Astrocyte (in vitro differentiated cells and primary cell): ENCODE data around the gene KIAA0753. TPM values are rescaled to one million over a fixed set of nuclear protein-coding genes. Genes with fewer than 3 reads are reported as not detected.

Experiments
- DNase-seq: peaks from one replicate; pipeline ENCODE4 v3.0.0-alpha.2; 2010; ENCODE audit warnings: low read depth
- FAIRE-seq: peaks from 2 replicates; lab custom pipeline; 2011; peaks lifted over from hg19 to GRCh38; lab: Jason Lieb, UNC
- H2AFZ ChIP-seq: 2 replicates; pipeline ENCODE4 v1.6.0; 2012; ENCODE audit warnings: low read depth, low read length, inconsistent platforms
- H3K27ac ChIP-seq: 2 replicates; pipeline ENCODE4 v1.5.1; 2011; ENCODE audit warnings: low read depth, low read length, inconsistent platforms
- H3K27me3 ChIP-seq: 2 replicates; pipeline ENCODE4 v1.6.0; 2011; ENCODE audit warnings: low read length, inconsistent platforms; ENCODE audit not compliant: insufficient read depth
- H3K36me3 ChIP-seq: 2 replicates; pipeline ENCODE4 v1.5.1; 2011; ENCODE audit warnings: low read length, inconsistent platforms; ENCODE audit not compliant: insufficient read depth
- H3K4me1 ChIP-seq: 2 replicates; pipeline ENCODE4 v1.5.1; 2011; ENCODE audit warnings: low read length, inconsistent platforms; ENCODE audit not compliant: insufficient read depth
- H3K4me2 ChIP-seq: 2 replicates; pipeline ENCODE4 v1.6.0; 2012; ENCODE audit warnings: low read length, inconsistent platforms
- H3K4me3 ChIP-seq: 2 replicates; pipeline ENCODE4 v1.5.1; 2011; ENCODE audit warnings: low read depth, mild to moderate bottlenecking, low read length, inconsistent platforms; ENCODE audit not compliant: insufficient read depth
- H3K79me2 ChIP-seq: 2 replicates; pipeline ENCODE4 v1.6.0; 2012; ENCODE audit warnings: mild to moderate bottlenecking, low read length, inconsistent platforms; ENCODE audit not compliant: insufficient read depth
- H3K9ac ChIP-seq: 2 replicates; pipeline ENCODE4 v1.6.0; 2012; ENCODE audit warnings: mild to moderate bottlenecking, low read length, inconsistent platforms
- H3K9me3 ChIP-seq: 2 replicates; pipeline ENCODE4 v1.5.1; 2012; ENCODE audit warnings: low read depth, mild to moderate bottlenecking, low read length, inconsistent platforms; ENCODE audit not compliant: insufficient read depth
- H4K20me1 ChIP-seq: 2 replicates; pipeline ENCODE4 v1.6.0; 2012; ENCODE audit warnings: low read length, inconsistent platforms; ENCODE audit not compliant: insufficient read depth
- H3K27ac Mint-ChIP-seq: one replicate; pipeline ENCODE4 v1.8.0; 2021; ENCODE audit warnings: mild to moderate bottlenecking, mixed read lengths; ENCODE audit not compliant: unreplicated experiment
- H3K27me3 Mint-ChIP-seq: one replicate; pipeline ENCODE4 v1.8.0; 2021; ENCODE audit warnings: low read depth, mixed read lengths; ENCODE audit not compliant: unreplicated experiment
- H3K36me3 Mint-ChIP-seq: one replicate; pipeline ENCODE4 v1.8.0; 2021; ENCODE audit warnings: low read depth, mixed read lengths; ENCODE audit not compliant: unreplicated experiment
- H3K4me1 Mint-ChIP-seq: one replicate; pipeline ENCODE4 v1.8.0; 2021; ENCODE audit warnings: low read depth, mixed read lengths; ENCODE audit not compliant: unreplicated experiment
- H3K4me3 Mint-ChIP-seq: one replicate; pipeline ENCODE4 v1.8.0; 2021; ENCODE audit warnings: mild to moderate bottlenecking, moderate library complexity, mixed read lengths; ENCODE audit not compliant: unreplicated experiment
- H3K9me3 Mint-ChIP-seq: one replicate; pipeline ENCODE4 v1.8.0; 2021; ENCODE audit warnings: mild to moderate bottlenecking, mixed read lengths; ENCODE audit not compliant: unreplicated experiment
- CTCF ChIP-seq: IDR thresholded peaks from 2 replicates; pipeline ENCODE4 v1.5.1; 2011; ENCODE audit warnings: low read depth, mild to moderate bottlenecking, inconsistent platforms, low read length, moderate library complexity; ENCODE audit not compliant: insufficient read depth
- EZH2 ChIP-seq: IDR thresholded peaks from 2 replicates; pipeline ENCODE4 v1.6.1; 2012; ENCODE audit warnings: mild to moderate bottlenecking, low read length, inconsistent platforms; ENCODE audit not compliant: insufficient read depth
- total RNA-seq: library from RNA; stranded (reverse); gene quantifications from 2 replicates; pipeline ENCODE4 v1.2.1, GENCODE V29; 2021

The KIAA0753 gene
- total RNA-seq, 1 donor from 2014 or later: 25.4 TPM

GRCh38 chr17:6648181-6648580 is 7.7 kb upstream of the KIAA0753 start:
- no peak overlapping the region for H3K4me3 ChIP-seq
- Mint-ChIP-seq H3K4me1 (peaks cover 16% of the 10 kb centered on the region), H3K4me3 (no peak overlapping the region), H3K9me3 (no peaks in the 10 kb centered on the region), H3K36me3 (peaks cover 2% of the 10 kb centered on the region), H3K27me3 (peaks cover under 1% of the 10 kb centered on the region), H3K27ac (no peak overlapping the region)
- peaks cover 7% of the 10 kb centered on the region for H3K27me3 ChIP-seq
- H3K79me2 ChIP-seq: peaks cover 49% of the 10 kb centered on the region
- peaks cover 54% of the 10 kb centered on the region for H4K20me1 ChIP-seq
- H3K9ac ChIP-seq: no peak overlapping the region
- no peak overlapping the region for H2AFZ ChIP-seq
- no peak overlapping the region for H3K4me2 ChIP-seq
- H3K4me1 ChIP-seq: peaks cover 22% of the 10 kb centered on the region
- H3K9me3 ChIP-seq: peaks cover 5% of the 10 kb centered on the region
- FAIRE-seq (no peak), DNase-seq (no peak)
- no peak overlapping the region for H3K27ac ChIP-seq
- TF ChIP-seq EZH2 (no peak), CTCF (no peak)
- H3K36me3 ChIP-seq: peaks cover 14% of the 10 kb centered on the region

DNA sequence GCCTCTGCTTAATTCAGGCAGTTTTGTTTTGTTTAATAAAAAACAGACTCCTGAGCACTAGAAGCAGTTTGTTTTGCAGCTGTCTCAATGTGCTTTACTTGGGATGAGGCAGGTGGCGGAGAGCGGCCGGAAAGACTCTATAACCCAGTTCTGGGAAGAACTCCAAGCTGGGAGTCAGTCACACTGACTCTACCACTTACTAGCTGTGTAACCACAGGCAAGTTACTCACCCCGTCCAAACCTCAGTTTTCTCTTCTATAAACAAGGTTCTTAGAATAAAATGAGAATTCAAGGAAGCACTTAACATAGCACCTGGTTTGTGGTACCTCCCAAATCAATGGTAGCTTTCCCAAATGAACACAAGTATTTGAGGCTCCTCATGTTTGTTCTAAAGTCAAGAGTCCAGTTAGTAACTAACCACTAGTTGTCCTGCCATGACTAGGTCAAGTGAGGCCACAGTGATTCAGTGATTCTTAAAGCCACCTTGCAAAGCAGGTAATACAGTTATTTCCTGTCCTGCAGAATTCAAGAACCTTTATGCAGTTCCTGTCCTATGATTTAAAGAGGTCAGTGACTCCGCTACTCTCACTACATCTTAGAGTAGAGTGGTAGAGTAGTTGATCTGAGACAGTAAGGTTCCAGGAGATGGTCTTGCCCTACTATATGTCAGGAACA is 3.1 kb upstream of the KIAA0753 start:
- peaks cover 62% of the 10 kb centered on the region for H4K20me1 ChIP-seq
- H3K4me1 ChIP-seq: peaks cover 28% of the 10 kb centered on the region
- Mint-ChIP-seq H3K4me3 (peak overlapping the region; percentile 34), H3K27me3 (no peaks in the 10 kb centered on the region), H3K27ac (peak overlapping the region; percentile 69), H3K36me3 (peaks cover 5% of the 10 kb centered on the region), H3K9me3 (no peaks in the 10 kb centered on the region), H3K4me1 (peaks cover 23% of the 10 kb centered on the region)
- H3K79me2 ChIP-seq: peaks cover 58% of the 10 kb centered on the region
- FAIRE-seq: no peak
- no peak overlapping the region for H3K27ac ChIP-seq
- TF ChIP-seq CTCF: no peak
- no peak for TF ChIP-seq EZH2
- no peak overlapping the region for H3K9ac ChIP-seq
- no peak overlapping the region for H2AFZ ChIP-seq
- peaks cover 17% of the 10 kb centered on the region for H3K36me3 ChIP-seq
- H3K4me2 ChIP-seq: peak overlapping the region; percentile 96
- H3K9me3 ChIP-seq: no peaks in the 10 kb centered on the region
- DNase-seq: peak; percentile 61
- H3K27me3 ChIP-seq: no peaks in the 10 kb centered on the region
- H3K4me3 ChIP-seq: no peak overlapping the region

DNA sequence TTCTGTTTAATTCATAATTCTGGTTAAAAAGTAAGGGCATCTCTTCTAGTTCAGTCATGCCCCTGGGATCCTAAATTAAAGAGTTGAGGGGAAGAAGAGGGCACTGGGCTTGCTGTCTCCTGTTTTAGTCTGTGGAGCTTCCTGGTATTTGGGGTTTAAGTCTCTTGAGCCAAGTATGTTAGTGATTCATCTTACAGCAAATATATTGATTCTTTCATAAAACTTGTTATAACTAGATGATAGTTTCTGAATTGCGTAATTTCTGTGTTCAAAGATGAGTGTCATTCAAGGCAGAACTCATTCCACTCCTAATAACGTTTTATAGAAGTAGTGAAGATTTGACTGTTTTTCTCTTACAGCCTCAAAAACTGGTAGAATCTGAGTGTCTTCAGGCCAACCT is 2.1 kb upstream of the KIAA0753 start:
- Histone ChIP-seq H3K4me1 (peaks cover 28% of the 10 kb centered on the region), H4K20me1 (peaks cover 62% of the 10 kb centered on the region), H3K9me3 (no peaks in the 10 kb centered on the region), H3K36me3 (peaks cover 12% of the 10 kb centered on the region), H3K4me3 (no peak overlapping the region), H3K27ac (no peak overlapping the region), H3K9ac (no peak overlapping the region), H3K27me3 (no peaks in the 10 kb centered on the region), H3K79me2 (peaks cover 58% of the 10 kb centered on the region), H3K4me2 (peak overlapping the region; percentile 96), H2AFZ (no peak overlapping the region)
- TF ChIP-seq EZH2 (no peak), CTCF (no peak)
- Mint-ChIP-seq H3K4me1 (peaks cover 25% of the 10 kb centered on the region), H3K9me3 (no peaks in the 10 kb centered on the region), H3K27me3 (no peaks in the 10 kb centered on the region), H3K27ac (no peak overlapping the region), H3K36me3 (peaks cover 9% of the 10 kb centered on the region), H3K4me3 (peak overlapping the region; percentile 97)
- no peak for DNase-seq
- FAIRE-seq: no peak
